ENCODE results near the gene PMS2. TPM values are rescaled to one million over a fixed set of nuclear protein-coding genes. Genes with fewer than 3 reads are reported as not detected.

PMS2 gene
- total RNA-seq, 1 experiment from 2014 or later: 27.6 TPM

- Histone ChIP-seq H3K27me3 (ENCODE audit: insufficient read depth, low read length) (no peaks in the 10 kb centered on the region), H3K9me3 (ENCODE audit: control insufficient read depth in 1 of 2, insufficient read depth in 1 of 2, low read depth in 1 of 2, low read length in 2 of 2) (no peaks in the 10 kb centered on the region), H3K4me2 (ENCODE audit: low read length) (no peak overlapping the region), H3K27ac (ENCODE audit: low read depth, low read length) (no peak overlapping the region), H2AFZ (ENCODE audit: low read depth, low read length, poor library complexity, severe bottlenecking) (no peak overlapping the region), H3K79me2 (ENCODE audit: insufficient read depth, low read length) (peaks cover 15% of the 10 kb centered on the region), H3K4me1 (ENCODE audit: control insufficient read depth in 1 of 2, insufficient read depth in 2 of 2, low read length in 2 of 2) (no peaks in the 10 kb centered on the region), H4K20me1 (ENCODE audit: insufficient read depth) (peaks cover 4% of the 10 kb centered on the region; the same call in 1 of the 2 replicates), H3K9ac (ENCODE audit: low read length) (no peak overlapping the region), H3K9me2 (ENCODE audit: insufficient read depth) (no peaks in the 10 kb centered on the region), H3K36me3 (ENCODE audit: control insufficient read depth in 1 of 2, insufficient read depth in 2 of 2, low read length in 2 of 2) (peaks cover 43 to 48% of the 10 kb centered on the region in 2 experiments), H3K4me3 (replicated peaks in 1 of 2; ENCODE audit: low read depth in 1 of 2, low read length in 2 of 2) (no peak overlapping the region)
- CTCF ChIA-PET: no interaction called here
- TF ChIP-seq POLR2AphosphoS5 (IDR thresholded peaks at IDR 0.05; ENCODE audit: low read depth, low read length): no peak
- TF ChIP-seq MAX (IDR thresholded peaks at IDR 0.05): no peak
- TF ChIP-seq ELF1 (IDR thresholded peaks at IDR 0.05; ENCODE audit: borderline replicate concordance, low read depth): no peak
- no peak for TF ChIP-seq SRF (IDR thresholded peaks at IDR 0.05; ENCODE audit: low read depth)
- no peak for TF ChIP-seq POLR2A (IDR thresholded peaks at IDR 0.05; ENCODE audit: borderline replicate concordance, extremely low read depth, insufficient read depth, insufficient read length)
- no peak for TF ChIP-seq EZH2 (IDR thresholded peaks at IDR 0.05)
- no peak for TF ChIP-seq CTCF (IDR thresholded peaks at IDR 0.05 in 2 of 3, conservative IDR thresholded peaks at IDR 0.05 in 1 of 3; ENCODE audit: borderline replicate concordance in 1 of 3, insufficient read depth in 1 of 3, low read depth in 2 of 3, low read length in 2 of 3)
- ATAC-seq (no peak), DNase-seq (ENCODE audit: low read depth, low spot score) (no peak)
- RAD21 ChIA-PET (ENCODE audit: low non-redundant PET in 1 of 2, low total read pairs in 2 of 2, uncharacterized antibody in 2 of 2, unreplicated experiment in 2 of 2): no interaction called here
- intact Hi-C loops (cut with micrococcal nuclease): no loop called here
- POLR2A ChIA-PET: no interaction called here
- BruUV-seq (replicated peaks): no TSS peak
Observed at GRCh38 chr7:6035165-6035564, 26.3 kb upstream of the PMS2 start.

GRCh38 chr7:6032641-6033040, 23.8 kb upstream of the PMS2 start:
- H3K9ac ChIP-seq (ENCODE audit: low read length): no peak overlapping the region
- peaks cover 4% of the 10 kb centered on the region; the same call in 1 of the 2 replicates for H4K20me1 ChIP-seq (ENCODE audit: insufficient read depth)
- no peak for ATAC-seq
- H3K4me3 ChIP-seq (replicated peaks in 1 of 2; ENCODE audit: low read depth in 1 of 2, low read length in 2 of 2): no peak overlapping the region
- no peak overlapping the region for H3K27ac ChIP-seq (ENCODE audit: low read depth, low read length)
- no peak overlapping the region for H2AFZ ChIP-seq (ENCODE audit: low read depth, low read length, poor library complexity, severe bottlenecking)
- peaks cover 42 to 50% of the 10 kb centered on the region in 2 experiments for H3K36me3 ChIP-seq (ENCODE audit: control insufficient read depth in 1 of 2, insufficient read depth in 2 of 2, low read length in 2 of 2)
- H3K27me3 ChIP-seq (ENCODE audit: insufficient read depth, low read length): no peaks in the 10 kb centered on the region
- no peaks in the 10 kb centered on the region for H3K9me2 ChIP-seq (ENCODE audit: insufficient read depth)
- no peak overlapping the region for H3K4me2 ChIP-seq (ENCODE audit: low read length)
- DNase-seq (ENCODE audit: low read depth, low spot score): no peak
- POLR2A ChIA-PET: interaction anchor here (0.6 kb wide), 1 partner anchor 23 kb away, joined by 4 read pairs; no protein-coding TSS in a partner anchor
- H3K79me2 ChIP-seq (ENCODE audit: insufficient read depth, low read length): peaks cover 15% of the 10 kb centered on the region
- BruUV-seq (replicated peaks): no TSS peak
- no peaks in the 10 kb centered on the region for H3K9me3 ChIP-seq (ENCODE audit: control insufficient read depth in 1 of 2, insufficient read depth in 1 of 2, low read depth in 1 of 2, low read length in 2 of 2)
- RAD21 ChIA-PET (ENCODE audit: low non-redundant PET in 1 of 2, low total read pairs in 2 of 2, uncharacterized antibody in 2 of 2, unreplicated experiment in 2 of 2): no interaction called here
- intact Hi-C loops (cut with micrococcal nuclease): no loop called here
- no peaks in the 10 kb centered on the region for H3K4me1 ChIP-seq (ENCODE audit: control insufficient read depth in 1 of 2, insufficient read depth in 2 of 2, low read length in 2 of 2)
- CTCF ChIA-PET: no interaction called here
- no peak for TF ChIP-seq POLR2A (IDR thresholded peaks at IDR 0.05; ENCODE audit: borderline replicate concordance, extremely low read depth, insufficient read depth, insufficient read length)
- TF ChIP-seq SP1 (IDR thresholded peaks at IDR 0.05; ENCODE audit: low read depth): no peak
- TF ChIP-seq EGR1 (IDR thresholded peaks at IDR 0.05; ENCODE audit: low read depth): no peak
- TF ChIP-seq TCF7L2 (IDR thresholded peaks at IDR 0.05; ENCODE audit: borderline replicate concordance, extremely low read depth, insufficient read depth, insufficient read length): no peak
- no peak for TF ChIP-seq ZBTB33 (IDR thresholded peaks at IDR 0.05; ENCODE audit: extremely low read depth, insufficient replicate concordance, low read length)
- TF ChIP-seq YY1 (IDR thresholded peaks at IDR 0.05; ENCODE audit: extremely low read depth, insufficient replicate concordance, low read depth, low read length): no peak
- no peak for TF ChIP-seq SRF (IDR thresholded peaks at IDR 0.05; ENCODE audit: low read depth)
- no peak for TF ChIP-seq JUND (IDR thresholded peaks at IDR 0.05)
- no peak for TF ChIP-seq CTCF (IDR thresholded peaks at IDR 0.05 in 2 of 3, conservative IDR thresholded peaks at IDR 0.05 in 1 of 3; ENCODE audit: borderline replicate concordance in 1 of 3, insufficient read depth in 1 of 3, low read depth in 2 of 3, low read length in 2 of 3)
- TF ChIP-seq EZH2 (IDR thresholded peaks at IDR 0.05): no peak
